RWPE2 (cell line): ENCODE data around the gene TUBA1B.

Experiments used
- ATAC-seq: fragments of 200-7000 bp; cut with Tn5 transposase; 3 replicates; pipeline ENCODE4 v1.9.1; 2021; ENCODE audit warnings: low read depth
- DNase-seq: peaks from one replicate; pipeline ENCODE4 v3.0.0-alpha.2; 2020; ENCODE audit warnings: low spot score
- H3K27ac ChIP-seq: fragments of 450-650 bp; 2 replicates; pipeline ENCODE4 v1.5.1; 2017; ENCODE audit warnings: mild to moderate bottlenecking; ENCODE audit not compliant: poor library complexity, severe bottlenecking
- H3K27me3 ChIP-seq: fragments of 250-450 bp; sonication (Bioruptor Pico); 2 replicates; pipeline ENCODE4 v1.5.1; 2021; ENCODE audit warnings: mild to moderate bottlenecking, moderate library complexity; ENCODE audit not compliant: insufficient read depth, poor library complexity, severe bottlenecking
- H3K36me3 ChIP-seq: fragments of 250-450 bp; sonication (Bioruptor Pico); 2 replicates; pipeline ENCODE4 v1.5.1; 2020; ENCODE audit warnings: low read depth, mild to moderate bottlenecking, moderate library complexity
- H3K4me1 ChIP-seq: fragments of 250-450 bp; sonication (Bioruptor Pico); 2 replicates; pipeline ENCODE4 v1.5.1; 2021; ENCODE audit warnings: mild to moderate bottlenecking, moderate library complexity; ENCODE audit not compliant: insufficient read depth, poor library complexity, severe bottlenecking
- H3K4me3 ChIP-seq: fragments of 250-450 bp; sonication (Bioruptor Pico); 2 replicates; pipeline ENCODE4 v1.5.1; 2021; ENCODE audit warnings: mild to moderate bottlenecking, moderate library complexity; ENCODE audit not compliant: severe bottlenecking
- H3K9me3 ChIP-seq: fragments of 250-450 bp; sonication (Bioruptor Pico); 2 replicates; pipeline ENCODE4 v1.5.1; 2021; ENCODE audit warnings: mild to moderate bottlenecking, moderate library complexity; ENCODE audit not compliant: severe bottlenecking
- CTCF ChIP-seq: fragments of 450-650 bp; IDR thresholded peaks from one replicate; pipeline ENCODE4 v1.5.1; 2017; ENCODE audit warnings: mild to moderate bottlenecking, moderate library complexity; ENCODE audit not compliant: poor library complexity, severe bottlenecking

Gene TUBA1B

GRCh38 chr12:49110464-49111155, 20.6 kb downstream of the TUBA1B start, which contains the start of gene LMBR1L:
LMBR1L (minus strand) TSS chr12:49110847; CDS start chr12:49110555, 292 bp downstream.
- TF ChIP-seq CTCF = no peak

GRCh38 chr12:49109641-49110463, 21.3 kb downstream of the TUBA1B start:
- peak overlapping the region; percentile 66 for H3K4me3 ChIP-seq
- H3K9me3 ChIP-seq = no peaks in the 10 kb centered on the region
- H3K4me1 ChIP-seq = peaks cover 15% of the 10 kb centered on the region
- no peaks in the 10 kb centered on the region for H3K27me3 ChIP-seq
- H3K36me3 ChIP-seq = no peaks in the 10 kb centered on the region
- DNase-seq (no peak), ATAC-seq (no peak; the same call in 2 of the 3 replicates)
- TF ChIP-seq CTCF = no peak
- peak overlapping the region; percentile 26 for H3K27ac ChIP-seq

More at GRCh38 chr12:49110464-49111155, 20.6 kb downstream of the TUBA1B start, which contains the start of gene LMBR1L:
- no peaks in the 10 kb centered on the region for H3K36me3 ChIP-seq
- no peaks in the 10 kb centered on the region for H3K27me3 ChIP-seq
- peaks cover 14% of the 10 kb centered on the region for H3K4me1 ChIP-seq
- DNase-seq (peak; percentile 93), ATAC-seq (peak; percentile 98)
- H3K4me3 ChIP-seq = peak within 1 kb of the TSS; percentile 66
- peak within 1 kb of the TSS; percentile 26 for H3K27ac ChIP-seq
- no peaks in the 10 kb centered on the region for H3K9me3 ChIP-seq

GRCh38 chr12:49108958-49109404, 22.2 kb downstream of the TUBA1B start:
- ATAC-seq (no peak), DNase-seq (no peak)
- peaks cover 5% of the 10 kb centered on the region for H3K36me3 ChIP-seq
- H3K4me1 ChIP-seq = peaks cover 15% of the 10 kb centered on the region
- no peaks in the 10 kb centered on the region for H3K9me3 ChIP-seq
- H3K4me3 ChIP-seq = no peak overlapping the region
- H3K27me3 ChIP-seq = no peaks in the 10 kb centered on the region
- TF ChIP-seq CTCF = no peak
- peak overlapping the region; percentile 26 for H3K27ac ChIP-seq

- ATAC-seq = peak; percentile 33; the same call in 2 of the 3 replicates
- TF ChIP-seq CTCF = no peak
- no peaks in the 10 kb centered on the region for H3K27me3 ChIP-seq
- no peaks in the 10 kb centered on the region for H3K9me3 ChIP-seq
- no peak overlapping the region for H3K4me3 ChIP-seq
- DNase-seq = no peak
- H3K27ac ChIP-seq = peak overlapping the region; percentile 10
- H3K4me1 ChIP-seq = peaks cover 15% of the 10 kb centered on the region
- H3K36me3 ChIP-seq = peaks cover 9% of the 10 kb centered on the region
Observed at GRCh38 chr12:49105504-49106084, 25.6 kb downstream of the TUBA1B start.
